CD4-positive, alpha-beta T cell treated with Interleukin-17A for 4 hours (primary cell): ENCODE measurements around the gene GRM8.
"Not testable (repeated sequence)": the region's sequence is repeated elsewhere in the genome, so short reads cannot be mapped to it uniquely, and the experiment has no call there.

Experiments used
- DNase-seq: peaks from one replicate; pipeline ENCODE4 v3.0.0-alpha.2; 2020; ENCODE audit warnings: mixed read lengths

The GRM8 gene

GRCh38 chr7:126905255-126905654 lies 347.5 kb downstream of the GRM8 start:
- not testable (repeated sequence) for DNase-seq

- not testable (repeated sequence) for DNase-seq
These were observed 351.5 kb downstream of the GRM8 start for GRCh38 chr7:126901041-126901765.

GRCh38 chr7:126887980-126888379 lies 364.8 kb downstream of the GRM8 start:
- not testable (repeated sequence) for DNase-seq

GRCh38 chr7:126887560-126887959 lies 365.2 kb downstream of the GRM8 start:
- not testable (repeated sequence) for DNase-seq

GRCh38 chr7:126882730-126883129 lies 370.0 kb downstream of the GRM8 start:
- not testable (repeated sequence) for DNase-seq

- DNase-seq: not testable (repeated sequence)
These were observed 370.8 kb downstream of the GRM8 start for GRCh38 chr7:126881908-126882307.

GRCh38 chr7:126881315-126881714 lies 371.4 kb downstream of the GRM8 start:
- no peak for DNase-seq

- DNase-seq: not testable (repeated sequence)
These were observed 376.2 kb downstream of the GRM8 start for GRCh38 chr7:126876536-126876935.

GRCh38 chr7:126856691-126857291 lies 395.9 kb downstream of the GRM8 start:
- DNase-seq: no peak

GRCh38 chr7:126845331-126845730 lies 407.4 kb downstream of the GRM8 start:
- no peak for DNase-seq

GRCh38 chr7:126843883-126844282 lies 408.9 kb downstream of the GRM8 start:
- no peak for DNase-seq

GRCh38 chr7:126843336-126843735 lies 409.4 kb downstream of the GRM8 start:
- no peak for DNase-seq

- DNase-seq: no peak
These were observed 410.3 kb downstream of the GRM8 start for GRCh38 chr7:126842451-126842850.

GRCh38 chr7:126840869-126841268 lies 411.9 kb downstream of the GRM8 start:
- DNase-seq: no peak

GRCh38 chr7:126839624-126840023 lies 413.1 kb downstream of the GRM8 start:
- no peak for DNase-seq

GRCh38 chr7:126838194-126838593 lies 414.5 kb downstream of the GRM8 start:
- DNase-seq: no peak

- DNase-seq: not testable (repeated sequence)
These were observed 421.5 kb downstream of the GRM8 start for GRCh38 chr7:126831241-126831640.

- DNase-seq: no peak
These were observed 431.8 kb downstream of the GRM8 start for GRCh38 chr7:126820925-126821324.

- no peak for DNase-seq
These were observed 433.6 kb downstream of the GRM8 start for GRCh38 chr7:126819197-126819484.

GRCh38 chr7:126818393-126819196 lies 434.1 kb downstream of the GRM8 start:
- no peak for DNase-seq

- no peak for DNase-seq
These were observed 443.6 kb downstream of the GRM8 start for GRCh38 chr7:126809188-126809587.

GRCh38 chr7:126806614-126807013 lies 446.1 kb downstream of the GRM8 start:
- DNase-seq: no peak

- DNase-seq: no peak
These were observed 447.4 kb downstream of the GRM8 start for GRCh38 chr7:126805351-126805750.

- DNase-seq: no peak
These were observed 448.1 kb downstream of the GRM8 start for GRCh38 chr7:126804604-126805003.
